HG02870 (cell line): ENCODE data around the gene IL32.

Source experiments
- ATAC-seq: cut with Tn5 transposase; IDR thresholded peaks from one replicate; pipeline ENCODE4 v1.9.1; 2021; ENCODE audit warnings: mild to moderate bottlenecking, moderate library complexity; ENCODE audit not compliant: unreplicated experiment

The IL32 gene

DNA sequence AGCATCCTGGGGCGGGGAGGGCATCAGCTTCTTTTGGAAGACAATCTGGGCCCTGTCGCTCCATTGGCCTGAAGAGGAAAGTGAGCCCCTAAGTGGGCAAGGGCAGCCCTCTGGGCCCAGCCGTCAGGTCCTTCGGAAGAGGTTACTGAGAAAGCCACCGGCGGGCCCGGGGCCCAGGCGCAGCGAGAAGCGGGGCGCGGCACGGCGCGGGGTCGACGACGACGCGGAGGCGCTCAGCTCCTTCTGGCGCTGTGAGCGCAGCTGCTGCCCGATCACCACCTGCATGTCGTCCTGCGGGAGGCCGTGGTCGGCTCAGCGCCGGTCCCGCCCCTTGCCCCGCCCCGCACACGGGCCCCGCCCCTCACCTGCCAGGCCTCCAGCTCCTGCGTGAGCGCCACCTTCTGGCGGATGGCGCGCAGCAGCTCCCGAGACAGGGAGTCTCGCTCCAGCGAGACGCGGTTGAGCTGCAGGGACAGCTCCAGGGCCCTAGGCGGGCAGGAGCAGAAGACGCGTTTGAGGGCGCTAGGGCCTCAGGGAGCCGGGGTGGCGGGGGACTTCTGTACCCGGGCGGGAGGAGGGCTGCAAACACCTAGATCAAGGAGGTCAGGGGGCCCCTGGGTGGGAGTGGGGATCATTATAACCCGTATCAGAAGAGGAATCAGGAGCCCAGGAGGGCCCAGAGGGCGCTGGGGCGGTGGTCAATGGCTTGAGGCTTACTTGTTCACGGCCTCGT lies 37.3 kb upstream of the IL32 start:
- no peak for ATAC-seq

DNA sequence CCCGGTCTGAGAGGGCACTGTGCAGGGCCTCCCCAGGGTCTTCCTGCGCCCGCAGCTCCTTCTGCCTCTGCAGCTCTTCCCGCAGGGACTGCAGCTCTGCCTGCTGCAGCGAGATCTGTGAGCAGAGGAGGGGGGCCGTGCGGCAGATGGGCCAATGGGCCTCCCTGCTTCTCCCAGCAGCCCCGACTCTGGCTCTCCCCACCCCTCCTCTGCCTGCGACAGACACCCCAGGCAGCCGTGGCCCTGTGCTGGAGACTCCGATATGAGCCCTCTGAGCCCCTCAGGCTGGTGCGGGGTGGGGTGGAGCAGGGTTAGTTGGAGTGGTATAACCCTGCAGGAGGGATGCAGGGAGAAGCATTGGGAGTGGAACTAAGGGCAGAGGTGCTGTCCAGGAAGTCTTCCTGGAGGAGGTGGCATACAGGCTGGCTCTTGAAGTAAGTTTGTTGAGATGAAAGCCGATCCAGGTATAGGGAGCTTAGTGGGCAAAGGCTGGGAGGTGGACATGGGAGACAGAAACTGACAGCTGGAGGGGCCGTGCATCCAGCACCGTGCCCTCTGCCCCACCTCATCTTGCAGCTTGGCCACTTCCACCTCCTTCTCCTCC lies 36.6 kb upstream of the IL32 start:
- no peak for ATAC-seq

DNA sequence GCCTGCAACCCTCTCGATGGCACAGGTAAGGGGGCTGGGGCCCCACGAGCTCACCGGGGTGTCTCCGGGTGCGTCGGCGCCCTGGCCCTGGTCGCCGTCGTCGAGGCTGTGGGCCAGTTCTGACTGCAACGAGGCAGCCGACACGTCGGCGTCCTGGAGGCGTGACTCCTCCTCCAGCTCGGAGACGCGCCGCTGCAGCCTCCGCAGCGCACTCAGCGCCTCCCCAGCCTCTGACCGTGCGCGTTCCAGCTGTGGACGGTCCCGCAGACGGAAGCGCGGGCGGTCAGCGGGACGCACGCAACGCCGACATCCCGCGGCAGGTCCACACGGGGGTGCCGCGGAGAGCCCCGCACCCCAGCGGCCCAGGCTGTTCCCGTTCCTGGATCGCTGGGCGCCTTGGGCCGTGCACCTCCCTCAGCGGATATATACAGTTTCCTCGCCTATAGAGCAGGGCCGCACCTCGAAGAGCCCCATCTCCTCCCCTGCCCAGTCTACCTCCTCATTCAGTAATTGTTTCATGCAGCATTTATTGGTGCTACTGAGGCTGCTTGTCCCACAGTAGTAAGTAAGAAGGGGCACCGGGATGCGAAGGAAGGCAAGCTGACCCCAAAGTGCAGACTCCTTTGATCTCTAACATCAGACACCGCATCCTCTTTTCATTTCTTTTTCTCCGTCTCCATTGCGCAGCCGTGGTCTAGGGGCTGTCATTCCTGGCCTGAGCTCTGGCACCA lies 35.8 kb upstream of the IL32 start:
- ATAC-seq = no peak

DNA sequence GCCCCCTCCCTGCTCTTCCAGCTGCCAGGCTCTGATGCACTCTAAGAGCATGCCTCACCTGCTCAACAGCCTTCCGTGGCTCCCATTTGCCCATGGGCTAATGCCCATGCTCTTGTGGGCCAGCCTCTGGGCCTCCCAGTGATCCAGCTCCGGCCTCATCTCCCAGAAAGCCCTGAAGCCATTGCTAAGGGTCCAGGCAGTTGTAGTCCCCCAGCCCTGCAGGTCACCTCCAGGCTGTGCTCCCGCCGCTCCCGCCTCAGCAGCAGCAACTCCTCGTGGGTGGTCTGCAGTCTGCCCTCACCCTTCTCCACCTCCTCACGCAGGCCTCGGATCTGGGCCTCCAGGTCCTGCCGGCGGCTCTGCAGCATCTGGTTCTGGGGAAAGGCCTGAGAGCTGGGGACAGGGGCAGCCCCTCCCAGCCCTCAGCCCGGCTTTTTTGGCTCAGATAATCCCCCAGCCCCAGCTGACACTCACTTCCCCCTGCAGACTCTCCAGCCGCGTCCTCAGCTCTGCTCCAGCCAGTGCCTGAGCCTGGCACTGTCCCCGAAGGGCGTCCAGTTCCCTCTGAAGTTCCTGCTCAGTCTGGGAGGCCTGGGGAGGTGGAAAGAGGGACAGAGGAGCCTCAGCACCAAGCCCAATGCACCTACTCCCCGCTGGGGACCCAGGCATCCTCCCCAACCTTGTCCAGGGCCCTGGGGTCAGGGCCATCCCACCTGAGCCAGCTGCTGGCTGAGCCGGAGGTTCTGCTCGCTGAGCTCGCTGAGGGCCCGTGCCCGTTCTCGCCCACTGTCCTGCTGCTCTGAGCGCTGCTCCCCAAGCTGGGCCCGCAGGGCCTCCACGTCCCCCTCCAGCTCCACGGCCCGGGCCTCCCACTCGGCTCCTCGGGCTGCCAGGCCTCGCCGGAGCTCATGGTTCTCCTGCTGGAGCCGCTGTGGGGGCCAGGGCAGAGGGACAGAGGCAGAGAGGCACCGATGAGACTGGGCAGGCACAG lies 34.9 kb upstream of the IL32 start:
- ATAC-seq = no peak

DNA sequence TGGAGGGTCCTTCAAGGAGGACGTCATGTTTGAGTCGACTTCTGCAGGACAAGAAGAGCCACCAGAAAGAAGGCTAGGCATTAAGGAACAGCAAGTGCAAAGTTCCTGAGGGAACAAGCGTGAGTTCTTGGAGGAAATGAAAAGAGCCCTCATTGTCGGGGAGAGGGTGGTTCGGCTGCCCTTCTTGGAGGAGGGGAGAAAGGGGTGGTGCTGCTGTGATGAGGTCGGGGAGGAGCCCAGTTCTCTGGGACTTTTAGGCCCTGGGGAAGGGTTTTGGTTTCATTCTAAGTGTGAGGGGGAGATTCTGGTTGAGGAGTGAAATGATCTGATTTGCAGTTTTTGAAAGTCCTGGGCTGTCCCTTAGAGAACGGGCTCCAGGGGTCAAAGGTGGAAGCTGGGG lies 32.8 kb upstream of the IL32 start:
- ATAC-seq = no peak

DNA sequence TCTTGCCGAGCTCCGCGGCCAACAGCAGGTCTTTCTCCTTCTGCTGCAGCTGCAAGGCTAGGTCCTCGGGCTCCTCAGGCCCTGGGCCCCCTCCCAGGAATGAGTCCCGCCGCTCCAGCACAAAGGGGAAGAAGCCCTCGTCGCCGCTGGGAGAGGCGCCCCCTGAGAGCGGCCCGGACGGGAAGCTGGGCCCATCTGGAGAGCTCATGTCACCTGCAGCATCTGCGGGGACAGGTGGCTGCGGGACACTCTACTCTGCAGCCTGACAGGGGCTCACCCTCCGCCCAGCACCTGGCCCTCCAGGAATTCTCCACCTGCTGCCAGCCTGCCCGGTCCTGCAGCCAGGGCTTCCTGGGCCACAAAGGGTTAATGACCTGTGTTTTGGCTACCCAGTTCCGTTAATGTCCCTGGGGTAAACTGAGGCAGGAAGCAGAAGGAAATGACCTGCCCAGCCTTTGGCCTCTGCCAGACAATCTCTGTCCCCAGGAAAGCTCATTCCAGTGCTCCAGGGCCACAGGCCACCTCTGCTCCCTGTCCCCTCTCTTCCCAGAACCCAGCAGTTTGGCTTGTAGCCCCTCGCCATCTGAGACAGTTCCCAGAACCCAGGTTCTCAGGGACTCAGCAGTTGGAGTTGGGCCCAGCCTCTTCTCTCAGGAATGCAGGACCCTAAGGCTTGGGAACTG lies 30.0 kb upstream of the IL32 start:
- no peak for ATAC-seq

DNA sequence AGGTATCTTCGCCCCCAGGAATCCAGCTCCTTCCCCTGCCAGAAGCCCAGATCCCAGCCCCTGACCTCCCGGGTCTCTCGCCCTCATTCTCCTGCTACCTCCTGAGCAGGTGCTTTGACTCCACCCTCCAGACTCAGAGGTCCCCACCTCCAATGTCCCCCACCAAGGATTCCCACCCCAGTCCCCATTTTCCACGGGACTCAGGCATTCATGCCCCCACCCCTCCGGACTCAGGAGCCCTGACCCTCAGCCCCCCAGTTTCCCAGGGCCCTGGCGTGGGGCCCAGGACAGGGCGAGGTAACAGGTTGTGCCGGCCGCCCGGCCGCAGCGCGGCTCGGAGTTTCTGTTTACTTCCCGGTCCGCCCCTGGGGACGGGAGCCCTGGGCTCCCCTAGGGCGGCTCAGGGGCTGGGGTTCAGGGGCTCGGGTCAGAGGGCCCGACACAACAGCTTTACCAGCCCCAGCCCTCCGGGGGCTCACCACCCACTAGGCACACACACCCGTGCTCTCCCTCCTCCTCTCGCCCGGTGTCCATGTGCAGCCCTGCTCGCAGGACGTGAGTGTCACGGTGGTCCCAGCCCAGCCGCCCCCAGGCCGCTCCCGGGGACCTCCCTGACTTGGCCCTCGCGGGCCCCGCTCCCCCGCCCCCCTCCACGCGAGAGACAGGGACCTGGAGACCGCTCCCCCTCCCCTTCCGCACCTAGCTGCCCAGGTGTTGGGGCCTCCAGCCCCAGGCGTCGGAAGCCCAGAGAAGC lies 29.3 kb upstream of the IL32 start:
- no peak for ATAC-seq

DNA sequence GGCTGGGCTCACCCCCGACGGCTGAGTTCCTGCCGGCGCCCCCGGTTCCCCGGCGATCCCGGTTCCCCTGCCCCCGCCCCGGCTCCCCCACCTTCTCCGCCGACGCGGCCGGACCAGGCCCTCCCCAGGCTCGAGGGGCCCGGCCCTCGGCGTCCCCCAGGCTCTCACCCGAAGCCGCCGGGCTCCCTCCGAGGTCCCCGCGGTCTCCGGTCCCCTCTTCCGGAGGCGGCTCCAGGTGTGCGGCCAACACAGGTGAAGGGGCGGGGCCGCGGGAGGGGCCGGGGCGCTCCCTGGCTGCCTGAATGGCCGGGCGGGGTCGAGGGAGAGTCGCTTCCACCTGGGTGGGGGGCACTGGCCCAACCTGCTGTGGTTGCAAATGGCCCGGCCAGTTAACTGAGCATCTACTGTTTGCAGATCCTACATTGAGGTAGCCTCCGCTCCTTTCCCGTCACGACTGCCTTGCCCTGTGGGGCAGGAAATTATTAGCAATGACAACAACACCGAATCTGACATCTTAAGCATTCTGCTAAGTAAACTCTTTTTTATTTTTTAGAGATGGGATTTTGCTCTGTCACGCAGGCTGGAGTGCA lies 28.6 kb upstream of the IL32 start, which contains the start of gene BICDL2:
TSS of gene BICDL2 (minus strand) at position 219 of the 590 bp plus-strand sequence. CDS start 1,448 bp downstream, outside the sequence.
- no peak for ATAC-seq

DNA sequence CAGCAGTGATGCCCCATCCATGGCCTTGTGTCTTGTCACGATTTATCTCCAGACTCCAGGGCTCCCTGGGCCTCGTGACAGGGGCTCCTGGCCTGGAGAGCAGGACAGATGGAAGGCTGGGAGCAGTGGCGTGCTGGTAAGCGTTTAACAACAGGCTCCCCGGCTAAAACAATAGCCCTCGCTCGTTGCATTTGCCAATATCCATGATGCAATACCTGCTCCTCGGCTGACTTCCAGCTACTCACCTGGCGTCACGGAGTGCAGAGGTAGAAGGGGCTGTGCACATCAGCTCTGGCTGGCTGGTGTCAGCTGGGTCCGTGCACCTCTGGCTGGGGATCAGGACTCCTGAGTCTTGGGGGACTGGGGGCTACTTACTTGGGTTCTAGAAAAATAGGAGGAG lies 27.2 kb upstream of the IL32 start:
- no peak for ATAC-seq

DNA sequence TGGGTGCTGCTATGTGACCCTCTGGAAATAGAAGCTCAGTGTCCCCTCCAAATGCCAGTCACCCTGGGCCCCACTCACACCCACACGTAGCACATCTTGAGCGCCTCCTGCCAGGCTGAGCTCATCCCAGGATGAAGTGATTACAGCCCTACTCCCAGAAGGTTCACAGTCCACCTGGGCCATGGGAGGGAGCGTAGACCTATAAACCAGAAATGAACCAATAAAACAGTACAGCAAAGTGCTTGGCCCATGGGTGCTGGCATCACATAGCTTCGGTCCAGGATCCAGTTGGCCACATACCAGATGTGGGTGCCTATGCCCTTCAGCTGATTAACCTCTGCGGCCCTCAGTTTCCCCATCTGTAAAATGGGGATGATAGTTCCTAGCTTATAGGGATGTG lies 26.5 kb upstream of the IL32 start:
- no peak for ATAC-seq

DNA sequence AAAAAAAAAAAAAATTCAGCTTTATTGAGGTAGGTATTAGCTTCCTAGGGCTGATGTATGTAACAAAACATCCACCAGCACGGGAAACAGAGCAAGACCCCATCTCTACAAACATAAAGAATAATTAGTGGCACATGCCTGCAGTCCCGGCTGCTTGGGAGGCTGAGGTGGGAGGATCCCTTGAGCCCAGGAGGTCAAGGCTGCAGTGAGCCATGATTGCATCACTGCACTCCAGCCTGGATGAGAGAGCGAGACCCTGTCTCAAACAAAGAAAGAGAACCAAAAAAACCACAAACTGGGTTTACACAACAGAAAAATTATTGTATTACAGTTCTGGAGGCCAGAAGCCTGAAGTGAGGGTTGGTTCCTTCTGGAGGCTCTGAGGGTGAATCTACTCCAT lies 23.1 kb upstream of the IL32 start:
- no peak for ATAC-seq

DNA sequence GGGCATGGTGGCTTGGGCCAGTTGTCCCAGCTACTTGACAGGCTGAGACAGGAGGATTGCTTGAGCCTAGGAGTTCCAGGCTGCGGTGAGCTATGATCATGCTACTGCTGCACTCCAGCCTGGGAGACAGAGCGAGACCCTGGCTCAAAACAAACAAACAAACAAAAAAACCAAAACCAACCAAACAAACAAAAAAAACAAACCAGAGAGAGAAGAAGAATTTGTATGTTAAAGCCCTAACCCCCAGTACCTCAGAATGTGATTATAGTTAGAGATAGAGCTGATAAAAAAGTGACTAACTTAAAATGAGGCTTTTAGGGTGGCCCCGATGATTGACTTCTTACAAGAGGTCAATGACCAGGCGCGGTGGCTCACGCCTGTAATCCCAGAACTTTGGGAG lies 20.7 kb upstream of the IL32 start:
- ATAC-seq = no peak

DNA sequence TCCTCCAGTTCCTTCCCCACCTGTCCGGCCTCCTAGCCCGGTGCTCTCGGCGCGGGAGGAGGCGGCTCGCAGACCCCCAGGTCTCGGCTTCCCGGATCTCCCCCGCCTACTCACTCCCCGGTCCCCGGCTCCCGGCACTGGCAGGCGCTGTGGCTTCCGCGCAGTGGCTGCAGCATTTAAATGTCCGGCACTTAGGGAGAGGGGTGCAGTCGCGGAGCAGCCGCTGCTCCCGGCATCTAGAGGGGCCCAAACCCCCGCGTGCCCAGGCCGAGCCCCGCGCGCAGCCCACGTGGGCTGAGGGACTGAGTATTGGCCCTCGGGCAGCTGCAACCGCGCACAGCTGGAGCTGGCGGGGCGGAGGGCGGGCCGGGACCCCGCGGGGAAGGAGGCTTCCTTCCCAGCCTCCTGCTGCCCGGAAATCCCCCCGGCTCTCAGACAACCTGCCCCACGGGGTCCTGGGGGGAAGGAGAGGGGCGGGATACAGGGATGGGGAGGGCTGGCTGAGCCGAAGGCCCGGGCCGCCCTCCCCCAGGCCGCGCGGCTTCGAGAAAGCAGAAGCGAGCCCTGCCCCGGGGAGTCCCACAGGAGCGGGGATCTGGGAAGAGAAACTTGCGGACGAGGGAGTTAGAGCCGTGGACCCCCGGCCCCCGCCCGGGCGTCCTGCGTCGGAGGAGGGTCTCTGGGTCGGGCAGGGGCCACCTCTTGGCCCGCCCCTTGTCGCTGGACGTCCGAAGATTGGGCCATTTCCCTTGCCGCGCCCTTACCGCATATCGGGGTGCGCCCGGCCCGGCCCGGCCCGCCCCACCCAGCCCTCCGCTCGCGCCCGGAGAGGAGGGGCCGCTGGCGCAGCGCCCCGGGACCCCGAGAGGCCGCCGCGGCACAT lies 19.4 kb upstream of the IL32 start, which contains the start of gene MMP25:
TSS of gene MMP25 (plus strand) at position 804 of the 883 bp plus-strand sequence. CDS start 357 bp downstream, outside the sequence.
- ATAC-seq = no peak

DNA sequence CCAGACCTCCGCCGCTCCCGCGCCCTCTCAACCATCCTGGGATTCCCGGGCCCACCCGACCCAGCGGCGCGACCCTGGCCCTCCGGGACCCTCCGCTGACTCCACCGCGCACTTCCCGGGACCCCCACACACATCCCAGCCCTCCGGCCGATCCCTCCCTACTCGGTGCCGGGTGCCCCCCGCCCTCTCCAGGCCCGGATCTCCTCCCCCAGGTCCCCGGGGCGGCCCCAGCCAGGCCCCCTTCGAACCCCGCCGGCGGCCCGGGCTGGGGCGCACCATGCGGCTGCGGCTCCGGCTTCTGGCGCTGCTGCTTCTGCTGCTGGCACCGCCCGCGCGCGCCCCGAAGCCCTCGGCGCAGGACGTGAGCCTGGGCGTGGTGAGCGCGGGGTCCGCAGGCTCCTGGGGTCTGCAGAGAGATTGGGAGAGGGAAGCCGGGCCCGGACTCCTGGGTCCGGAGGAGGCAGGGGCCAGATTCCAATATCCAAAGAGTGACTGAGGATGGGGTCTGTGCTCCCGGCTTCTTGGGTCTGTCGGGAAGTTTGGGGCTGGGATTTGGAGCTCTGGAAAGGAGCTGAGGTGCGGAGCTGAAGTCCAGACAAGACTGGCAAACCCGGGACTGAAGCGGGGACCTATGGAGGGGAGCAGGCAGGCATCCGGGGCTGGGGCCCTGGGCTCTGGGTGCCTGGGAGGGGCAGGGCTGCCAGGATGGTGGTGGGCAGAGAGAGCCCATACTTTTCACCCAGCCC lies 18.6 kb upstream of the IL32 start:
- no peak for ATAC-seq

DNA sequence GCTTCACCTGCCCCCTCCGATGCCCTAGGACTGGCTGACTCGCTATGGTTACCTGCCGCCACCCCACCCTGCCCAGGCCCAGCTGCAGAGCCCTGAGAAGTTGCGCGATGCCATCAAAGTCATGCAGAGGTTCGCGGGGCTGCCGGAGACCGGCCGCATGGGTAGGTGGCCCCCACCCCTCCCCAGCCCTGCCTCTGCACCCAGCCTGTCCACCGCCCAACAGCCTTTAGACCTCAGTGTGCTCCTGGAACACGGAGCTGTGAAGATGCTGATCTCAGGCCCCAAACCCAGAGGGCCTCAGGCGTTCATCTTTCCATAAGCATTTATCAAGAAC lies 18.1 kb upstream of the IL32 start:
- no peak for ATAC-seq

DNA sequence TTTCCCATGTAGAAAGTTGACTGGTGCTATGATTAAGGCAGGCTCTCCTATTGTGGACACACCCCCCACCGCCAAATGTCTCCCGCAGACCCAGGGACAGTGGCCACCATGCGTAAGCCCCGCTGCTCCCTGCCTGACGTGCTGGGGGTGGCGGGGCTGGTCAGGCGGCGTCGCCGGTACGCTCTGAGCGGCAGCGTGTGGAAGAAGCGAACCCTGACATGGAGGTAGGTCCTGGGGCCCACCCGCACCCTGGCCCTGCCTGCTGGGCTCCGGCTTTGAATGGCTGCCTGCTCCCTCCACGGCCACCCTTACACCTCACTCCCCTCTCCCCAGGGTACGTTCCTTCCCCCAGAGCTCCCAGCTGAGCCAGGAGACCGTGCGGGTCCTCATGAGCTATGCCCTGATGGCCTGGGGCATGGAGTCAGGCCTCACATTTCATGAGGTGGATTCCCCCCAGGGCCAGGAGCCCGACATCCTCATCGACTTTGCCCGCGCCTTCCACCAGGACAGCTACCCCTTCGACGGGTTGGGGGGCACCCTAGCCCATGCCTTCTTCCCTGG lies 15.4 kb upstream of the IL32 start:
- no peak for ATAC-seq

DNA sequence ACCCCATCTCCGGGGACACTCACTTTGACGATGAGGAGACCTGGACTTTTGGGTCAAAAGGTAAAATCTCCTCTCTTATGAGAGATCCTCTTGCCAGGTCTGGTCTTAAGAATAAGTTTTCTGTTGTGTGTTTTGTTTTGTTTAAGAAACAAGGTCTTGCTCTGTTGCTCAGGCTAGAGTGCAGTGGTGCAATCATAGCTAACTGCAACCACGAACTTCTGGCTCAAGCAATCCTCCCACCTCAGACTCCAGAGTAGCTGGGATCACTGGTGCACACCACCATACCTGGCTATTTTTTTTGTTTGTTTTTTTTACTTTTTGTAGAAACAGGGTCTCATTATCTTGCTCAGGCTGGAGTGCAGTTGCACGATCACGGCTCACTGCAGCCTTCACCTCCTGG lies 15.0 kb upstream of the IL32 start:
- ATAC-seq = no peak
